IPS DF 6.9 (cell line): ENCODE results near the gene MAP3K5.

Source experiments
- DNase-seq: peaks from one replicate; pipeline ENCODE4 v3.0.0-alpha.2; 2013; ENCODE audit warnings: low read depth, low spot score
- H3K27ac ChIP-seq: one replicate; pipeline ENCODE4 v1.5.1; 2013; ENCODE audit warnings: low read length, control low read depth
- H3K27me3 ChIP-seq: 2 replicates; pipeline ENCODE4 v1.6.1; 2013; ENCODE audit warnings: mild to moderate bottlenecking, low read length; ENCODE audit not compliant: control insufficient read depth, insufficient read depth
- H3K36me3 ChIP-seq: 2 replicates; pipeline ENCODE4 v1.6.1; 2013; ENCODE audit warnings: low read length; ENCODE audit not compliant: control insufficient read depth, insufficient read depth
- H3K4me1 ChIP-seq: 2 replicates; pipeline ENCODE4 v1.6.1; 2013; ENCODE audit warnings: low read length; ENCODE audit not compliant: control insufficient read depth, insufficient read depth
- H3K4me3 ChIP-seq: 2 replicates; pipeline ENCODE4 v1.5.1; 2013; ENCODE audit warnings: mild to moderate bottlenecking, low read length
- H3K9me3 ChIP-seq: 2 replicates; pipeline ENCODE4 v1.6.1; 2013; ENCODE audit warnings: low read length, inconsistent platforms; ENCODE audit not compliant: control insufficient read depth, insufficient read depth
- WGBS: extraction: QIAGEN DNeasy Blood & Tissue Kit; methylation state at CpG from one replicate; pipeline ENCODE4 v1.1.7; 2013; ENCODE audit warnings: mixed read lengths, missing lambda C conversion rate; ENCODE audit not compliant: insufficient read length, insufficient coverage; 5-methylcytosine and 5-hydroxymethylcytosine counted together

MAP3K5 gene

GRCh38 chr6:136792410-136793262 lies at the start of gene MAP3K5:
Gene MAP3K5 (minus strand): TSS chr6:136792477. CDS start chr6:136792157, 320 bp downstream.
- peaks cover 2% of the 10 kb centered on the region; the same call in 1 of the 2 replicates for H3K4me1 ChIP-seq
- no CpG with 5 or more reads among the region's 89 CpGs for WGBS
- H3K4me3 ChIP-seq: peak within 1 kb of the TSS; percentile 44; the same call in 1 of the 2 replicates
- no peak for DNase-seq
- H3K27ac ChIP-seq: no peak within 1 kb of the TSS
- H3K9me3 ChIP-seq: no peaks in the 10 kb centered on the region
- no peaks in the 10 kb centered on the region for H3K36me3 ChIP-seq
- peaks cover 9% of the 10 kb centered on the region for H3K27me3 ChIP-seq

- Histone ChIP-seq H3K4me3 (no peak overlapping the region), H3K27me3 (no peaks in the 10 kb centered on the region), H3K9me3 (no peaks in the 10 kb centered on the region), H3K4me1 (no peaks in the 10 kb centered on the region; the same call in 1 of the 2 replicates), H3K27ac (no peak overlapping the region), H3K36me3 (no peaks in the 10 kb centered on the region)
- no peak for DNase-seq
- WGBS: no CpG with 5 or more reads among the region's 4 CpGs
Measured at GRCh38 chr6:136840276-136841001, 48.2 kb upstream of the MAP3K5 start.

- WGBS: no CpG with 5 or more reads among the region's 1 CpG
- Histone ChIP-seq H3K27me3 (no peaks in the 10 kb centered on the region), H3K36me3 (peaks cover 9% of the 10 kb centered on the region), H3K9me3 (peaks cover 2% of the 10 kb centered on the region; the same call in 1 of the 2 replicates), H3K27ac (no peak overlapping the region), H3K4me1 (no peaks in the 10 kb centered on the region), H3K4me3 (no peak overlapping the region)
- DNase-seq: no peak
Measured at GRCh38 chr6:136831873-136832562, 39.7 kb upstream of the MAP3K5 start.

- Histone ChIP-seq H3K4me1 (0 out of 2 replicates have a peak, but pooled peaks cover 1% of the 10 kb centered on the region), H3K27me3 (no peaks in the 10 kb centered on the region), H3K27ac (no peak overlapping the region), H3K36me3 (peaks cover 2% of the 10 kb centered on the region; the same call in 1 of the 2 replicates), H3K9me3 (no peaks in the 10 kb centered on the region), H3K4me3 (no peak overlapping the region)
- DNase-seq: no peak
- no CpG with 5 or more reads among the region's 6 CpGs for WGBS
Measured at GRCh38 chr6:136826216-136826615, 33.9 kb upstream of the MAP3K5 start.

GRCh38 chr6:136823128-136823660 lies 30.9 kb upstream of the MAP3K5 start:
- Histone ChIP-seq H3K36me3 (peaks cover 2% of the 10 kb centered on the region; the same call in 1 of the 2 replicates), H3K27ac (no peak overlapping the region), H3K4me1 (0 out of 2 replicates have a peak, but pooled peaks cover 1% of the 10 kb centered on the region), H3K27me3 (no peaks in the 10 kb centered on the region), H3K9me3 (no peaks in the 10 kb centered on the region), H3K4me3 (peak overlapping the region; percentile 60; the same call in 1 of the 2 replicates)
- DNase-seq: no peak
- no CpG with 5 or more reads among the region's 31 CpGs for WGBS

GRCh38 chr6:136822376-136823127 lies 30.3 kb upstream of the MAP3K5 start, which contains the start of gene PEX7:
Gene PEX7 (plus strand): TSS chr6:136822592. CDS start chr6:136822666, 74 bp downstream.
- Histone ChIP-seq H3K27ac (no peak within 1 kb of the TSS), H3K4me3 (peak within 1 kb of the TSS; percentile 60; the same call in 1 of the 2 replicates), H3K4me1 (0 out of 2 replicates have a peak, but pooled peaks cover 1% of the 10 kb centered on the region), H3K36me3 (peaks cover 2% of the 10 kb centered on the region; the same call in 1 of the 2 replicates), H3K27me3 (no peaks in the 10 kb centered on the region), H3K9me3 (no peaks in the 10 kb centered on the region)
- no CpG with 5 or more reads among the region's 78 CpGs for WGBS
- peak; percentile 80 for DNase-seq

- Histone ChIP-seq H3K36me3 (peaks cover 2% of the 10 kb centered on the region; the same call in 1 of the 2 replicates), H3K27me3 (no peaks in the 10 kb centered on the region), H3K9me3 (no peaks in the 10 kb centered on the region), H3K27ac (no peak overlapping the region), H3K4me3 (peak overlapping the region; percentile 60; the same call in 1 of the 2 replicates), H3K4me1 (0 out of 2 replicates have a peak, but pooled peaks cover 1% of the 10 kb centered on the region)
- DNase-seq: no peak
- no CpG with 5 or more reads among the region's 11 CpGs for WGBS
Measured at GRCh38 chr6:136822046-136822375, 29.7 kb upstream of the MAP3K5 start.

- Histone ChIP-seq H3K4me1 (0 out of 2 replicates have a peak, but pooled peaks cover 1% of the 10 kb centered on the region), H3K4me3 (no peak overlapping the region), H3K27ac (no peak overlapping the region), H3K27me3 (no peaks in the 10 kb centered on the region), H3K36me3 (no peaks in the 10 kb centered on the region), H3K9me3 (no peaks in the 10 kb centered on the region)
- no CpG with 5 or more reads among the region's 2 CpGs for WGBS
- no peak for DNase-seq
Measured at GRCh38 chr6:136820561-136820960, 28.3 kb upstream of the MAP3K5 start.

GRCh38 chr6:136816656-136817055 lies 24.4 kb upstream of the MAP3K5 start:
- WGBS: no CpG with 5 or more reads among the region's 2 CpGs
- Histone ChIP-seq H3K4me1 (no peaks in the 10 kb centered on the region), H3K27me3 (no peaks in the 10 kb centered on the region), H3K27ac (no peak overlapping the region), H3K36me3 (no peaks in the 10 kb centered on the region), H3K4me3 (no peak overlapping the region), H3K9me3 (no peaks in the 10 kb centered on the region)
- DNase-seq: no peak
